GM13977 (cell line): ENCODE results near the gene CCDC9.
"Not testable (repeated sequence)": the region's sequence is repeated elsewhere in the genome, so short reads cannot be mapped to it uniquely, and the experiment has no call there.

ENCODE experiments used
- DNase-seq: peaks from one replicate; pipeline ENCODE4 v3.0.0; 2012; ENCODE audit warnings: low spot score
- CTCF ChIP-seq: IDR thresholded peaks from 2 replicates; pipeline ENCODE4 v1.5.1; 2012; ENCODE audit warnings: mild to moderate bottlenecking, control low read depth; ENCODE audit not compliant: insufficient read depth; ENCODE audit errors: extremely low read depth, missing control alignments
- in situ Hi-C: fragments of 300-500 bp; cut with MboI; formaldehyde crosslinking; loops from one replicate; pipeline ENCODE4 v1.12.0; 2022; ENCODE audit warnings: low sequenced_read_pairs, low pct_unique_long_range_greater_than_20kb, mixed read lengths, inconsistent platforms; ENCODE audit not compliant: unreplicated experiment

The CCDC9 gene

GRCh38 chr19:47256693-47257410, 527 bp downstream of the CCDC9 start:
- DNase-seq: peak; percentile 100
- in situ Hi-C loops: no loop called here

GRCh38 chr19:47257411-47258169, 1.3 kb downstream of the CCDC9 start:
- DNase-seq: no peak
- TF ChIP-seq CTCF: no peak
- in situ Hi-C loops: no loop called here

More at GRCh38 chr19:47256693-47257410, 527 bp downstream of the CCDC9 start:
- TF ChIP-seq CTCF: no peak

GRCh38 chr19:47258434-47258833, 2.1 kb downstream of the CCDC9 start:
- in situ Hi-C loops: no loop called here
- no peak for TF ChIP-seq CTCF
- DNase-seq: no peak

- in situ Hi-C loops: no loop called here
- TF ChIP-seq CTCF: no peak
- DNase-seq: no peak
Observed at GRCh38 chr19:47258895-47259555, 2.7 kb downstream of the CCDC9 start.

- no peak for TF ChIP-seq CTCF
- in situ Hi-C loops: no loop called here
- DNase-seq: no peak
Observed at GRCh38 chr19:47260476-47260875, 4.2 kb downstream of the CCDC9 start.

GRCh38 chr19:47261946-47262793, 5.8 kb downstream of the CCDC9 start:
- DNase-seq: peak; percentile 73
- in situ Hi-C loops: not testable (repeated sequence)
